H9 (cell line): Measurements from ENCODE around the gene RDM1. TPM values are rescaled to one million over a fixed set of nuclear protein-coding genes. Genes with fewer than 3 reads are reported as not detected.

Source experiments
- DNase-seq: peaks from one replicate; pipeline ENCODE4 v3.0.0-alpha.2; 2017
- H2AFZ ChIP-seq: one replicate; pipeline ENCODE4 v1.6.1; 2013; ENCODE audit warnings: mild to moderate bottlenecking, low read length, control low read depth, moderate library complexity
- H2AK5ac ChIP-seq: 2 replicates; pipeline ENCODE4 v1.6.1; 2013; ENCODE audit warnings: low read length, control low read depth, mixed read lengths; ENCODE audit not compliant: insufficient read length
- H2BK120ac ChIP-seq: one replicate; pipeline ENCODE4 v1.6.1; 2013; ENCODE audit warnings: low read depth, mild to moderate bottlenecking, low read length, control low read depth, inconsistent platforms; ENCODE audit not compliant: poor library complexity, severe bottlenecking
- H2BK12ac ChIP-seq: 2 replicates; pipeline ENCODE4 v1.6.1; 2013; ENCODE audit warnings: low read length, control low read depth, mixed read lengths, low read depth; ENCODE audit not compliant: insufficient read length
- H2BK15ac ChIP-seq: 2 replicates; pipeline ENCODE4 v1.6.1; 2013; ENCODE audit warnings: low read depth, low read length, control low read depth
- H2BK20ac ChIP-seq: one replicate; pipeline ENCODE4 v1.6.1; 2013; ENCODE audit warnings: low read depth, mild to moderate bottlenecking, low read length, control low read depth, inconsistent platforms; ENCODE audit not compliant: poor library complexity, severe bottlenecking
- H2BK5ac ChIP-seq: 2 replicates; pipeline ENCODE4 v1.6.1; 2013; ENCODE audit warnings: low read length, control low read depth, mixed read lengths; ENCODE audit not compliant: insufficient read length
- H3K14ac ChIP-seq: 2 replicates; pipeline ENCODE4 v1.6.1; 2013; ENCODE audit warnings: low read length, control low read depth; ENCODE audit not compliant: insufficient read depth
- H3K18ac ChIP-seq: 2 replicates; pipeline ENCODE4 v1.6.1; 2013; ENCODE audit warnings: low read depth, mild to moderate bottlenecking, mixed read lengths, low read length, control low read depth; ENCODE audit not compliant: insufficient read length
- H3K23ac ChIP-seq: 2 replicates; pipeline ENCODE4 v1.6.1; 2013; ENCODE audit warnings: low read length, control low read depth, mixed read lengths, low read depth; ENCODE audit not compliant: insufficient read length
- H3K23me2 ChIP-seq: 2 replicates; pipeline ENCODE4 v1.6.1; 2013; ENCODE audit warnings: low read depth, mild to moderate bottlenecking, mixed read lengths, low read length, control low read depth; ENCODE audit not compliant: insufficient read length, poor library complexity, severe bottlenecking
- H3K27ac ChIP-seq: 2 replicates; pipeline ENCODE4 v1.5.1; 2013; ENCODE audit warnings: low read length, control low read depth, mixed read lengths, low read depth; ENCODE audit not compliant: insufficient read length
- H3K27me3 ChIP-seq: 2 replicates; pipeline ENCODE4 v1.6.1; 2013; ENCODE audit warnings: low read length, control low read depth, inconsistent platforms; ENCODE audit not compliant: insufficient read depth
- H3K4ac ChIP-seq: 2 replicates; pipeline ENCODE4 v1.6.1; 2013; ENCODE audit warnings: low read depth, mild to moderate bottlenecking, control low read depth, inconsistent platforms, low read length, moderate library complexity
- H3K4me1 ChIP-seq: 2 replicates; pipeline ENCODE4 v1.6.1; 2013; ENCODE audit warnings: low read length, control low read depth, inconsistent platforms; ENCODE audit not compliant: insufficient read depth
- H3K4me2 ChIP-seq: 2 replicates; pipeline ENCODE4 v1.6.1; 2013; ENCODE audit warnings: low read length, control low read depth, mixed read lengths; ENCODE audit not compliant: insufficient read length, insufficient read depth
- H3K56ac ChIP-seq: 2 replicates; pipeline ENCODE4 v1.6.1; 2013; ENCODE audit warnings: low read depth, mild to moderate bottlenecking, mixed read lengths, low read length, control low read depth; ENCODE audit not compliant: insufficient read length
- H3K79me1 ChIP-seq: 2 replicates; pipeline ENCODE4 v1.6.1; 2013; ENCODE audit warnings: low read depth, mild to moderate bottlenecking, moderate library complexity, low read length, control low read depth, inconsistent platforms; ENCODE audit not compliant: insufficient read depth, poor library complexity, severe bottlenecking
- H3K79me2 ChIP-seq: 2 replicates; pipeline ENCODE4 v1.6.1; 2013; ENCODE audit warnings: low read length, control low read depth, inconsistent platforms; ENCODE audit not compliant: insufficient read depth
- H3K9ac ChIP-seq: 2 replicates; pipeline ENCODE4 v1.6.1; 2013; ENCODE audit warnings: low read length, control low read depth, mixed read lengths; ENCODE audit not compliant: insufficient read length; ENCODE audit errors: extremely low read depth
- H3K9me3 ChIP-seq: one replicate; pipeline ENCODE4 v1.6.1; 2013; ENCODE audit warnings: low read depth, low read length, inconsistent platforms; ENCODE audit not compliant: control insufficient read depth
- H3T11ph ChIP-seq: one replicate; pipeline ENCODE4 v1.6.1; 2013; ENCODE audit warnings: mild to moderate bottlenecking, low read length, control low read depth, inconsistent platforms
- H4K20me1 ChIP-seq: one replicate; pipeline ENCODE4 v1.6.1; 2013; ENCODE audit not compliant: control insufficient read depth, insufficient read length, insufficient read depth
- H4K5ac ChIP-seq: 2 replicates; pipeline ENCODE4 v1.6.1; 2013; ENCODE audit warnings: low read depth, mild to moderate bottlenecking, mixed read lengths, low read length, control low read depth; ENCODE audit not compliant: insufficient read length
- H4K8ac ChIP-seq: replicated peaks from 2 replicates; pipeline ENCODE4 v1.6.1; 2013; ENCODE audit warnings: low read length, control low read depth, mixed read lengths, low read depth; ENCODE audit not compliant: insufficient read length
- H4K91ac ChIP-seq: 2 replicates; pipeline ENCODE4 v1.6.1; 2013; ENCODE audit warnings: low read depth, mild to moderate bottlenecking, moderate library complexity, mixed read lengths, low read length, control low read depth; ENCODE audit not compliant: insufficient read length
- H3K27ac Mint-ChIP-seq, 3 experiments: 2 replicates in 2 of 3; 3 replicates in 1 of 3; pipeline ENCODE4 v1.8.0; 2020 to 2021; ENCODE audit warnings: mixed read lengths in 3 of 3, mild to moderate bottlenecking in 1 of 3, moderate library complexity in 1 of 3
- H3K27me3 Mint-ChIP-seq: 2 replicates; pipeline ENCODE4 v1.8.0; 2021; ENCODE audit warnings: low read depth, mild to moderate bottlenecking, moderate library complexity, mixed read lengths
- H3K36me3 Mint-ChIP-seq, 3 experiments: 2 replicates in 2 of 3; 3 replicates in 1 of 3; pipeline ENCODE4 v1.8.0; 2020 to 2021; ENCODE audit warnings: low read depth in 3 of 3, mixed read lengths in 3 of 3; ENCODE audit not compliant: insufficient read depth in 1 of 3
- H3K4me1 Mint-ChIP-seq, 2 experiments: 2 replicates each; pipeline ENCODE4 v1.8.0; 2020; ENCODE audit warnings: mixed read lengths in 2 of 2
- H3K4me3 Mint-ChIP-seq, 2 experiments: 2 replicates in 1 of 2; 3 replicates in 1 of 2; pipeline ENCODE4 v1.8.0; 2020 to 2021; ENCODE audit warnings: mild to moderate bottlenecking in 2 of 2, mixed read lengths in 2 of 2, moderate library complexity in 1 of 2
- H3K9me3 Mint-ChIP-seq, 2 experiments: 2 replicates in 1 of 2; 3 replicates in 1 of 2; pipeline ENCODE4 v1.8.0; 2020; ENCODE audit warnings: mild to moderate bottlenecking in 2 of 2, mixed read lengths in 2 of 2, moderate library complexity in 1 of 2
- total RNA-seq: library from RNA; stranded (reverse); gene quantifications from 2 replicates; pipeline ENCODE4 v1.2.1, GENCODE V29; 2021
- TF ChIP-seq, protein P1 (sequence below): fragments of 200-600 bp; sonication (generic); conservative IDR thresholded peaks from 3 replicates; pipeline ENCODE4 v1.8.0; 2021; ENCODE audit warnings: antibody characterized with exemption, mild to moderate bottlenecking

RDM1 gene
- total RNA-seq, 1 experiment from 2014 or later: 9.0 TPM

DNA sequence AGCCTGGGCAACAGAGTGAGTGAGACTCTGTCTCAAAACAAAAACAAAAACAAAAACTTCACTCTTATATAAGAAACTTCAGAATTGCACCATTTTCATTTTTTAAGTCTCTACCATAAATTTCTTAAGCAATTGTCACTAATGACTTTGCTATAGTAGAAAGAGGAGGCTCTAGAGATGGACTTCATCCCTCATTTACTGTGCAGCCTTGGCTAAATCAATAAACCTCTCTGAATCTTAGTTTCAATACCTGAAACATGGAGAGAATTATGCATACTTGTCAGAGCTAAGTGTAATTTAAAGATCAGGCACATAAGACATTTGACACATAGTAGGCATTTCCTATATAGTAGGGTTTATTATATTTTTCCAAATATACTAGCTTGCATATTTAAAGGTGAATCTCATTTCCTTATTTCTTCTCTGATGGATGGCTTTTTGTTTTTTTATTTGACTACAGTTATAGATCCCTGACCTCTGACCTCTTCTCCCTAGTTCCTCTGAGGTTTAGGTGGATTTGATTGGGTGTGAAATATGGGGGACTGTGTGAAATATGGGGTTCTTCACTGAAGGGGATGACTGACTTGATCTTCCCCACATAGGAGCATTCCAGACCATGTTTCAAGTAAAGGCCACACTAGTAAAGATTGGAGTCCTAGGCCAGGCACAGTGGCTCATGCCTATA lies 53.1 kb downstream of the RDM1 start:
- peaks cover 1% of the 10 kb centered on the region; the same call in 1 of the 2 replicates for H3K27me3 Mint-ChIP-seq
- Histone ChIP-seq H3K56ac (no peak overlapping the region), H3K4me1 (peaks cover 3% of the 10 kb centered on the region; the same call in 1 of the 2 replicates), H2BK20ac (no peak overlapping the region), H3K9me3 (no peaks in the 10 kb centered on the region), H3K79me2 (no peaks in the 10 kb centered on the region), H4K8ac (no peak overlapping the region), H3K18ac (no peak overlapping the region), H2BK12ac (no peak overlapping the region), H4K91ac (no peak overlapping the region), H3K4ac (no peak overlapping the region), H3K27me3 (no peaks in the 10 kb centered on the region), H2BK15ac (no peak overlapping the region), H4K5ac (no peak overlapping the region), H3K79me1 (no peaks in the 10 kb centered on the region), H3K4me2 (no peak overlapping the region), H2BK120ac (no peak overlapping the region), H3K27ac (no peak overlapping the region), H3K23me2 (no peaks in the 10 kb centered on the region), H2AFZ (no peak overlapping the region), H2BK5ac (no peak overlapping the region), H4K20me1 (no peaks in the 10 kb centered on the region), H3K9ac (no peak overlapping the region), H3K23ac (no peak overlapping the region), H2AK5ac (no peak overlapping the region), H3K14ac (no peak overlapping the region), H3T11ph (no peak overlapping the region)
- TF ChIP-seq, protein P1, sequence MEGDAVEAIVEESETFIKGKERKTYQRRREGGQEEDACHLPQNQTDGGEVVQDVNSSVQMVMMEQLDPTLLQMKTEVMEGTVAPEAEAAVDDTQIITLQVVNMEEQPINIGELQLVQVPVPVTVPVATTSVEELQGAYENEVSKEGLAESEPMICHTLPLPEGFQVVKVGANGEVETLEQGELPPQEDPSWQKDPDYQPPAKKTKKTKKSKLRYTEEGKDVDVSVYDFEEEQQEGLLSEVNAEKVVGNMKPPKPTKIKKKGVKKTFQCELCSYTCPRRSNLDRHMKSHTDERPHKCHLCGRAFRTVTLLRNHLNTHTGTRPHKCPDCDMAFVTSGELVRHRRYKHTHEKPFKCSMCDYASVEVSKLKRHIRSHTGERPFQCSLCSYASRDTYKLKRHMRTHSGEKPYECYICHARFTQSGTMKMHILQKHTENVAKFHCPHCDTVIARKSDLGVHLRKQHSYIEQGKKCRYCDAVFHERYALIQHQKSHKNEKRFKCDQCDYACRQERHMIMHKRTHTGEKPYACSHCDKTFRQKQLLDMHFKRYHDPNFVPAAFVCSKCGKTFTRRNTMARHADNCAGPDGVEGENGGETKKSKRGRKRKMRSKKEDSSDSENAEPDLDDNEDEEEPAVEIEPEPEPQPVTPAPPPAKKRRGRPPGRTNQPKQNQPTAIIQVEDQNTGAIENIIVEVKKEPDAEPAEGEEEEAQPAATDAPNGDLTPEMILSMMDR: no peak
- peaks cover 4 to 5% of the 10 kb centered on the region in 2 experiments for H3K4me1 Mint-ChIP-seq
- H3K4me3 Mint-ChIP-seq: no peak overlapping the region
- no peaks in the 10 kb centered on the region for H3K9me3 Mint-ChIP-seq
- no peaks in the 10 kb centered on the region for H3K36me3 Mint-ChIP-seq
- no peak overlapping the region for H3K27ac Mint-ChIP-seq
- DNase-seq: no peak
